Activated naive CD4-positive, alpha-beta T cell treated with anti-CD3 and anti-CD28 coated beads for 36 hours (primary cell): ENCODE data around the gene RAB8A. TPM values are rescaled to one million over a fixed set of nuclear protein-coding genes. Genes with fewer than 3 reads are reported as not detected.

Source experiments
- CTCF ChIA-PET: fragments of 350-600 bp; sonication (Branson Sonifier 250); formaldehyde crosslinking; loops from one replicate; lab custom pipeline; 2021; ENCODE audit warnings: antibody characterized with exemption; lab: Charles Lee
- DNase-seq: peaks from one replicate; pipeline ENCODE4 v3.0.0-alpha.2; 2020
- H3K27ac Mint-ChIP-seq: one replicate; pipeline ENCODE4 v1.8.0; 2021; ENCODE audit warnings: mild to moderate bottlenecking, mixed read lengths
- H3K27me3 Mint-ChIP-seq: one replicate; pipeline ENCODE4 v1.8.0; 2021; ENCODE audit warnings: low read depth, mixed read lengths
- H3K36me3 Mint-ChIP-seq: one replicate; pipeline ENCODE4 v1.8.0; 2021; ENCODE audit warnings: low read depth, mixed read lengths
- H3K4me1 Mint-ChIP-seq: one replicate; pipeline ENCODE4 v1.8.0; 2021; ENCODE audit warnings: low read depth, mixed read lengths
- H3K4me3 Mint-ChIP-seq: one replicate; pipeline ENCODE4 v1.8.0; 2021; ENCODE audit warnings: mild to moderate bottlenecking, moderate library complexity, mixed read lengths
- H3K9me3 Mint-ChIP-seq: one replicate; pipeline ENCODE4 v1.8.0; 2021; ENCODE audit warnings: mixed read lengths
- intact Hi-C: fragments of 100-400 bp; cut with micrococcal nuclease; formaldehyde crosslinking; loops from one replicate; pipeline ENCODE4 v1.15.1; 2023
- total RNA-seq, 2 experiments: library from RNA; stranded (reverse); gene quantifications; one replicate each; pipeline ENCODE4 v1.2.3, GENCODE V29; 2021

Gene RAB8A
- total RNA-seq, 2 experiments from 2014 or later, result 90.5 to 95.2 TPM

- no peaks in the 10 kb centered on the region for H3K9me3 Mint-ChIP-seq
- peak overlapping the region; percentile 78 for H3K27ac Mint-ChIP-seq
- H3K4me3 Mint-ChIP-seq, result no peak overlapping the region
- intact Hi-C loops, result loop anchor here (10.0 kb wide), 1 partner anchor 1699 kb away; no protein-coding TSS in a partner anchor
- no peaks in the 10 kb centered on the region for H3K27me3 Mint-ChIP-seq
- DNase-seq, result no peak
- peaks cover 12% of the 10 kb centered on the region for H3K36me3 Mint-ChIP-seq
- CTCF ChIA-PET, result interaction anchor here (0.6 to 3.8 kb wide), 10 partner anchors 9 to 165 kb away, joined by 3 to 32 read pairs (median 4); partner anchors contain the start of gene HSH2D
- peaks cover 42% of the 10 kb centered on the region for H3K4me1 Mint-ChIP-seq
These were observed 38.2 kb upstream of the RAB8A start for GRCh38 chr19:16073481-16073880.

- intact Hi-C loops, result loop anchor here (10.0 kb wide), 1 partner anchor 1699 kb away; no protein-coding TSS in a partner anchor
- Mint-ChIP-seq H3K4me1 (peaks cover 46% of the 10 kb centered on the region), H3K27me3 (no peaks in the 10 kb centered on the region), H3K27ac (peak overlapping the region; percentile 78), H3K36me3 (peaks cover 15% of the 10 kb centered on the region), H3K4me3 (no peak overlapping the region), H3K9me3 (no peaks in the 10 kb centered on the region)
- DNase-seq, result no peak
- CTCF ChIA-PET, result interaction anchor here (0.6 to 3.8 kb wide), 8 partner anchors 10 to 165 kb away, joined by 3 to 32 read pairs (median 4); partner anchors contain the start of gene HSH2D
These were observed 37.7 kb upstream of the RAB8A start for GRCh38 chr19:16073988-16074387.

GRCh38 chr19:16074488-16075365 is 37.0 kb upstream of the RAB8A start:
- CTCF ChIA-PET, result interaction anchor here (0.6 to 3.8 kb wide), 6 partner anchors 10 to 36 kb away, joined by 3 to 32 read pairs (median 6); no protein-coding TSS in a partner anchor
- intact Hi-C loops, result loop anchor here (5.0 to 10.0 kb wide), 2 partner anchors 513 to 1700 kb away; no protein-coding TSS in a partner anchor
- H3K27ac Mint-ChIP-seq, result peak overlapping the region; percentile 83
- H3K27me3 Mint-ChIP-seq, result no peaks in the 10 kb centered on the region
- no peaks in the 10 kb centered on the region for H3K9me3 Mint-ChIP-seq
- no peak for DNase-seq
- peak overlapping the region; percentile 81 for H3K4me3 Mint-ChIP-seq
- peaks cover 53% of the 10 kb centered on the region for H3K4me1 Mint-ChIP-seq
- H3K36me3 Mint-ChIP-seq, result peaks cover 16% of the 10 kb centered on the region

- H3K4me1 Mint-ChIP-seq, result peaks cover 61% of the 10 kb centered on the region
- DNase-seq, result peak; percentile 20
- intact Hi-C loops, result loop anchor here (5.0 to 10.0 kb wide), 2 partner anchors 512 to 1701 kb away; no protein-coding TSS in a partner anchor
- peak overlapping the region; percentile 81 for H3K4me3 Mint-ChIP-seq
- H3K36me3 Mint-ChIP-seq, result peaks cover 22% of the 10 kb centered on the region
- no peaks in the 10 kb centered on the region for H3K9me3 Mint-ChIP-seq
- H3K27me3 Mint-ChIP-seq, result no peaks in the 10 kb centered on the region
- CTCF ChIA-PET, result interaction anchor here (0.6 to 3.8 kb wide), 6 partner anchors 11 to 35 kb away, joined by 3 to 32 read pairs (median 7); no protein-coding TSS in a partner anchor
- H3K27ac Mint-ChIP-seq, result peak overlapping the region; percentile 83
These were observed 36.1 kb upstream of the RAB8A start for GRCh38 chr19:16075430-16076153.

GRCh38 chr19:16076154-16076957 is 35.3 kb upstream of the RAB8A start, which contains the start of gene TPM4:
Gene TPM4 (plus strand): TSS chr19:16076495. CDS start chr19:16076566, 71 bp downstream.
- H3K4me1 Mint-ChIP-seq, result peaks cover 65% of the 10 kb centered on the region
- H3K4me3 Mint-ChIP-seq, result peak within 1 kb of the TSS; percentile 81

GRCh38 chr19:16076958-16077611 is 34.6 kb upstream of the RAB8A start:
- Mint-ChIP-seq H3K27ac (peak overlapping the region; percentile 98), H3K9me3 (no peaks in the 10 kb centered on the region), H3K4me1 (peaks cover 69% of the 10 kb centered on the region), H3K4me3 (peak overlapping the region; percentile 81), H3K36me3 (peaks cover 36% of the 10 kb centered on the region), H3K27me3 (no peaks in the 10 kb centered on the region)
- intact Hi-C loops, result loop anchor here (5.0 to 10.0 kb wide), 2 partner anchors 510 to 1702 kb away; no protein-coding TSS in a partner anchor
- CTCF ChIA-PET, result interaction anchor here (1.0 to 2.2 kb wide), 6 partner anchors 9 to 108 kb away, joined by 3 to 9 read pairs (median 6); partner anchors contain the start of gene FAM32A
- peak; percentile 31 for DNase-seq

More at GRCh38 chr19:16076154-16076957, 35.3 kb upstream of the RAB8A start, which contains the start of gene TPM4:
- intact Hi-C loops, result loop anchor here (5.0 to 10.0 kb wide), 2 partner anchors 511 to 1702 kb away; no protein-coding TSS in a partner anchor
- Mint-ChIP-seq H3K27ac (peak within 1 kb of the TSS; percentile 98), H3K27me3 (no peaks in the 10 kb centered on the region), H3K36me3 (peaks cover 29% of the 10 kb centered on the region), H3K9me3 (no peaks in the 10 kb centered on the region)
- peak; percentile 93 for DNase-seq
- CTCF ChIA-PET, result interaction anchor here (1.0 to 3.8 kb wide), 4 partner anchors 10 to 35 kb away, joined by 6 to 32 read pairs (median 8); no protein-coding TSS in a partner anchor

- Mint-ChIP-seq H3K4me3 (peak overlapping the region; percentile 81), H3K9me3 (no peaks in the 10 kb centered on the region), H3K36me3 (peaks cover 47% of the 10 kb centered on the region), H3K4me1 (peaks cover 68% of the 10 kb centered on the region), H3K27me3 (no peaks in the 10 kb centered on the region), H3K27ac (peak overlapping the region; percentile 98)
- CTCF ChIA-PET, result interaction anchor here (0.6 to 2.2 kb wide), 6 partner anchors 15 to 107 kb away, joined by 3 to 6 read pairs (median 4); partner anchors contain the start of gene FAM32A
- intact Hi-C loops, result loop anchor here (2.0 to 10.0 kb wide), 6 partner anchors 41 to 1703 kb away; no protein-coding TSS in a partner anchor
- peak; percentile 42 for DNase-seq
These were observed 33.5 kb upstream of the RAB8A start for GRCh38 chr19:16077984-16078758.

- peak overlapping the region; percentile 81 for H3K4me3 Mint-ChIP-seq
- H3K4me1 Mint-ChIP-seq, result peaks cover 66% of the 10 kb centered on the region
- CTCF ChIA-PET, result interaction anchor here (0.6 to 2.2 kb wide), 2 partner anchors 16 to 32 kb away, joined by 3 to 5 read pairs; no protein-coding TSS in a partner anchor
- intact Hi-C loops, result loop anchor here (1.0 to 10.0 kb wide), 8 partner anchors 9 to 1704 kb away; partner anchors contain the start of gene RAB8A
- peak; percentile 88 for DNase-seq
- H3K9me3 Mint-ChIP-seq, result no peaks in the 10 kb centered on the region
- no peaks in the 10 kb centered on the region for H3K27me3 Mint-ChIP-seq
- H3K36me3 Mint-ChIP-seq, result peaks cover 54% of the 10 kb centered on the region
- peak overlapping the region; percentile 98 for H3K27ac Mint-ChIP-seq
These were observed 32.7 kb upstream of the RAB8A start for GRCh38 chr19:16078759-16079707.

- Mint-ChIP-seq H3K4me1 (peaks cover 65% of the 10 kb centered on the region), H3K4me3 (no peak overlapping the region)
These were observed 27.5 kb upstream of the RAB8A start for GRCh38 chr19:16084067-16084685.

More at GRCh38 chr19:16084067-16084685, 27.5 kb upstream of the RAB8A start:
- Mint-ChIP-seq H3K27ac (no peak overlapping the region), H3K9me3 (no peaks in the 10 kb centered on the region), H3K27me3 (no peaks in the 10 kb centered on the region), H3K36me3 (peaks cover 80% of the 10 kb centered on the region)
- CTCF ChIA-PET, result interaction anchor here (0.5 to 3.8 kb wide), 5 partner anchors 18 to 299 kb away, joined by 3 to 20 read pairs (median 4); partner anchors contain the start of gene RAB8A
- DNase-seq, result no peak
- intact Hi-C loops, result no loop called here
